ENCODE data around the gene KLK6.
"Not testable (repeated sequence)": the region's sequence is repeated elsewhere in the genome, so short reads cannot be mapped to it uniquely, and the experiment has no call there.

The KLK6 gene

GRCh38 chr19:50979758-50980157 is 10.4 kb upstream of the KLK6 start:
- no peak for TF ChIP-seq CTCF (IDR thresholded peaks at IDR 0.05; ENCODE audit: insufficient read depth, low read depth, low read length, missing control alignments)
- DNase-seq (ENCODE audit: low read depth) = no peak
- no peak overlapping the region for H3K4me3 ChIP-seq (ENCODE audit: low read length)

- TF ChIP-seq CTCF (IDR thresholded peaks at IDR 0.05; ENCODE audit: insufficient read depth, low read depth, low read length, missing control alignments) = no peak
- no peak for DNase-seq (ENCODE audit: low read depth)
- H3K4me3 ChIP-seq (ENCODE audit: low read length) = no peak overlapping the region
Observed at GRCh38 chr19:50978772-50979390, 9.5 kb upstream of the KLK6 start.

GRCh38 chr19:50977626-50978025 is 8.2 kb upstream of the KLK6 start:
- no peak for TF ChIP-seq CTCF (IDR thresholded peaks at IDR 0.05; ENCODE audit: insufficient read depth, low read depth, low read length, missing control alignments)
- no peak overlapping the region for H3K4me3 ChIP-seq (ENCODE audit: low read length)
- DNase-seq (ENCODE audit: low read depth) = no peak

- H3K4me3 ChIP-seq (ENCODE audit: low read length) = no peak overlapping the region
- no peak for TF ChIP-seq CTCF (IDR thresholded peaks at IDR 0.05; ENCODE audit: insufficient read depth, low read depth, low read length, missing control alignments)
- DNase-seq (ENCODE audit: low read depth) = peak; percentile 26
Observed at GRCh38 chr19:50975766-50976165, 6.4 kb upstream of the KLK6 start.

GRCh38 chr19:50974702-50975556 is 5.5 kb upstream of the KLK6 start:
- no peak for TF ChIP-seq CTCF (IDR thresholded peaks at IDR 0.05; ENCODE audit: insufficient read depth, low read depth, low read length, missing control alignments)
- no peak for DNase-seq (ENCODE audit: low read depth)
- H3K4me3 ChIP-seq (ENCODE audit: low read length) = no peak overlapping the region

- no peak for TF ChIP-seq CTCF (IDR thresholded peaks at IDR 0.05; ENCODE audit: insufficient read depth, low read depth, low read length, missing control alignments)
- H3K4me3 ChIP-seq (ENCODE audit: low read length) = no peak overlapping the region
- peak; percentile 10 for DNase-seq (ENCODE audit: low read depth)
Observed at GRCh38 chr19:50972795-50973376, 3.5 kb upstream of the KLK6 start.

- H3K4me3 ChIP-seq (ENCODE audit: low read length); DNase-seq (ENCODE audit: low read depth): not testable (repeated sequence)
Observed at GRCh38 chr19:50969810-50970209, 419 bp upstream of the KLK6 start.

Data from epithelial cell of esophagus (primary cell).